ENCODE measurements around the gene CAMSAP1.

Gene CAMSAP1

GRCh38 chr9:135880438-135880837, 26.9 kb downstream of the CAMSAP1 start:
- peaks cover 8% of the 10 kb centered on the region; the same call in 1 of the 2 replicates for H3K36me3 ChIP-seq (ENCODE audit: low read depth)
- ATAC-seq (ENCODE audit: low read depth) = no peak
- no peak overlapping the region for H3K4me3 ChIP-seq (ENCODE audit: severe bottlenecking)
- peaks cover 4% of the 10 kb centered on the region for H3K4me1 ChIP-seq (ENCODE audit: insufficient read depth, poor library complexity, severe bottlenecking)
- no peak for DNase-seq (ENCODE audit: low spot score)
- no peak overlapping the region for H3K27ac ChIP-seq (ENCODE audit: poor library complexity, severe bottlenecking)
- H3K27me3 ChIP-seq (ENCODE audit: insufficient read depth, poor library complexity, severe bottlenecking) = no peaks in the 10 kb centered on the region
- no peak for TF ChIP-seq CTCF (IDR thresholded peaks at IDR 0.05; ENCODE audit: poor library complexity, severe bottlenecking)
- no peaks in the 10 kb centered on the region for H3K9me3 ChIP-seq (ENCODE audit: severe bottlenecking)

- no peak for TF ChIP-seq CTCF (IDR thresholded peaks at IDR 0.05; ENCODE audit: poor library complexity, severe bottlenecking)
- peaks cover 8% of the 10 kb centered on the region; the same call in 1 of the 2 replicates for H3K36me3 ChIP-seq (ENCODE audit: low read depth)
- H3K4me1 ChIP-seq (ENCODE audit: insufficient read depth, poor library complexity, severe bottlenecking) = no peaks in the 10 kb centered on the region
- ATAC-seq (ENCODE audit: low read depth) (no peak), DNase-seq (ENCODE audit: low spot score) (no peak)
- H3K4me3 ChIP-seq (ENCODE audit: severe bottlenecking) = no peak overlapping the region
- no peaks in the 10 kb centered on the region for H3K27me3 ChIP-seq (ENCODE audit: insufficient read depth, poor library complexity, severe bottlenecking)
- no peak overlapping the region for H3K27ac ChIP-seq (ENCODE audit: poor library complexity, severe bottlenecking)
- no peaks in the 10 kb centered on the region for H3K9me3 ChIP-seq (ENCODE audit: severe bottlenecking)
These were observed 27.7 kb downstream of the CAMSAP1 start for GRCh38 chr9:135879619-135880018.

GRCh38 chr9:135879237-135879601, 28.1 kb downstream of the CAMSAP1 start:
- Histone ChIP-seq H3K36me3 (ENCODE audit: low read depth) (peaks cover 8% of the 10 kb centered on the region; the same call in 1 of the 2 replicates), H3K27me3 (ENCODE audit: insufficient read depth, poor library complexity, severe bottlenecking) (no peaks in the 10 kb centered on the region), H3K4me1 (ENCODE audit: insufficient read depth, poor library complexity, severe bottlenecking) (no peaks in the 10 kb centered on the region), H3K27ac (ENCODE audit: poor library complexity, severe bottlenecking) (no peak overlapping the region), H3K9me3 (ENCODE audit: severe bottlenecking) (no peaks in the 10 kb centered on the region), H3K4me3 (ENCODE audit: severe bottlenecking) (no peak overlapping the region)
- TF ChIP-seq CTCF (IDR thresholded peaks at IDR 0.05; ENCODE audit: poor library complexity, severe bottlenecking) = no peak
- DNase-seq (ENCODE audit: low spot score) (no peak), ATAC-seq (ENCODE audit: low read depth) (no peak)

GRCh38 chr9:135878528-135879236, 28.7 kb downstream of the CAMSAP1 start:
- no peak for TF ChIP-seq CTCF (IDR thresholded peaks at IDR 0.05; ENCODE audit: poor library complexity, severe bottlenecking)
- DNase-seq (ENCODE audit: low spot score) (no peak), ATAC-seq (ENCODE audit: low read depth) (no peak)
- Histone ChIP-seq H3K9me3 (ENCODE audit: severe bottlenecking) (no peaks in the 10 kb centered on the region), H3K27ac (ENCODE audit: poor library complexity, severe bottlenecking) (no peak overlapping the region), H3K36me3 (ENCODE audit: low read depth) (peaks cover 8% of the 10 kb centered on the region; the same call in 1 of the 2 replicates), H3K27me3 (ENCODE audit: insufficient read depth, poor library complexity, severe bottlenecking) (no peaks in the 10 kb centered on the region), H3K4me3 (ENCODE audit: severe bottlenecking) (no peak overlapping the region), H3K4me1 (ENCODE audit: insufficient read depth, poor library complexity, severe bottlenecking) (no peaks in the 10 kb centered on the region)

Measured in RWPE2 (cell line).